Left lung (tissue), 10 donors: ENCODE data around the gene RBMXL2. TPM values are rescaled to one million over a fixed set of nuclear protein-coding genes. Genes with fewer than 3 reads are reported as not detected.

Experiments
- ATAC-seq: fragments of 200-7000 bp; cut with Tn5 transposase; one replicate; pipeline ENCODE4 v1.9.1; 2020; ENCODE audit warnings: moderate library complexity
- DNase-seq, 4 donors: peaks; one replicate each; pipeline ENCODE4 v3.0.0-alpha.2; 2013 to 2020
- H3K27ac ChIP-seq, 2 donors: fragments of 200-600 bp; sonication (generic) in 1 of 2; one replicate each; pipeline versions ENCODE4 v1.5.0 to v1.8.0; 2020 to 2021
- H3K27me3 ChIP-seq, 2 donors: fragments of 200-600 bp; sonication (generic) in 1 of 2; one replicate each; pipeline versions ENCODE4 v1.5.0 to v1.8.0; 2020 to 2021
- H3K36me3 ChIP-seq, 2 donors: fragments of 200-600 bp; sonication (generic) in 1 of 2; one replicate each; pipeline versions ENCODE4 v1.5.0 to v1.8.0; 2020 to 2021
- H3K4me1 ChIP-seq, 2 donors: fragments of 200-600 bp; one replicate each; pipeline ENCODE4 v1.8.0; 2021
- H3K4me3 ChIP-seq, 2 donors: fragments of 200-600 bp; sonication (generic) in 1 of 2; one replicate each; pipeline versions ENCODE4 v1.5.0 to v1.8.0; 2020 to 2021; ENCODE audit warnings: mild to moderate bottlenecking in 1 of 2
- H3K9me3 ChIP-seq, 2 donors: fragments of 200-600 bp; sonication (generic) in 1 of 2; one replicate each; pipeline versions ENCODE4 v1.5.0 to v1.8.0; 2020 to 2021
- CTCF ChIP-seq, 2 donors: fragments of 200-600 bp; sonication (generic) in 1 of 2; IDR thresholded peaks; one replicate each; pipeline versions ENCODE4 v1.5.0 to v1.8.0; 2021; ENCODE audit warnings: antibody characterized with exemption in 2 of 2
- intact Hi-C, 2 donors: fragments of 100-400 bp; cut with DNase I; formaldehyde crosslinking; loops; one replicate each; pipeline versions ENCODE4 v1.11.2 to v1.14.2; 2022
- polyA plus RNA-seq, 6 donors: library from polyadenylated mRNA; unstranded; fragments of 120-200 nt; gene quantifications; one replicate each; pipeline ENCODE4 v1.2.1, GENCODE V29; 2013; ENCODE audit not compliant: insufficient read length in 6 of 6
- total RNA-seq, 2 donors: library from RNA; stranded (reverse); fragmentation: NEBNext Ultra II Directional; extraction: Animal tissue kit (Norgen Biotek cat#: 25700); gene quantifications; one replicate each; pipeline ENCODE4 v1.2.1, GENCODE V29; 2021
- donor health status: DM: no; HTN: yes; CAD: no.
- donor health status: DM: no; HTN: no; CAD: no.

RBMXL2 gene
- total and polyA plus RNA-seq, 8 donors = not detected

- TF ChIP-seq CTCF (IDR thresholded peaks at IDR 0.05) = no peak
- no peaks in the 10 kb centered on the region for H3K9me3 ChIP-seq
- H3K4me1 ChIP-seq = no peaks in the 10 kb centered on the region
- ATAC-seq = no peak
- intact Hi-C loops = no loop called here
- no peaks in the 10 kb centered on the region for H3K36me3 ChIP-seq
- H3K27ac ChIP-seq = no peak overlapping the region
- H3K4me3 ChIP-seq = no peak overlapping the region
- no peak for DNase-seq
- peaks cover 0 to 7% of the 10 kb centered on the region in 2 donors for H3K27me3 ChIP-seq
These were observed 27.6 kb downstream of the RBMXL2 start for GRCh38 chr11:7116370-7116769.

- no peak for ATAC-seq
- intact Hi-C loops = no loop called here
These were observed 49.3 kb downstream of the RBMXL2 start for GRCh38 chr11:7138051-7138450.

More at GRCh38 chr11:7138051-7138450, 49.3 kb downstream of the RBMXL2 start:
- no peaks in the 10 kb centered on the region for H3K9me3 ChIP-seq
- no peak overlapping the region for H3K4me3 ChIP-seq
- TF ChIP-seq CTCF (IDR thresholded peaks at IDR 0.05) = no peak
- no peaks in the 10 kb centered on the region for H3K27me3 ChIP-seq
- H3K36me3 ChIP-seq = no peaks in the 10 kb centered on the region
- DNase-seq = no peak
- no peaks in the 10 kb centered on the region for H3K4me1 ChIP-seq
- H3K27ac ChIP-seq = no peak overlapping the region

Other genes starting within 250 kb of the RBMXL2 start
- not detected for gene OR10A5, start 243.3 kb upstream of the RBMXL2 start, total RNA-seq
- gene OR10A5, start 243.3 kb upstream of the RBMXL2 start, polyA plus RNA-seq = not detected
- not detected for gene OR10A2, start 225.9 kb upstream of the RBMXL2 start, total RNA-seq
- under 1 TPM in 2 of 6 donors, not detected in 4; 0.04 to 0.06 TPM for gene OR10A2, start 225.9 kb upstream of the RBMXL2 start, polyA plus RNA-seq
- gene OR10A4, start 212.4 kb upstream of the RBMXL2 start, total RNA-seq = not detected
- gene OR10A4, start 212.4 kb upstream of the RBMXL2 start, polyA plus RNA-seq = not detected
- under 1 TPM in 1 of 2 donors, not detected in 1; 0.24 TPM for gene OR2D2, start 196.5 kb upstream of the RBMXL2 start, total RNA-seq
- gene OR2D2, start 196.5 kb upstream of the RBMXL2 start, polyA plus RNA-seq = not detected
- gene OR2D3, start 168.0 kb upstream of the RBMXL2 start, total RNA-seq = not detected
- gene OR2D3, start 168.0 kb upstream of the RBMXL2 start, polyA plus RNA-seq = not detected
- 1 to 10 TPM; 2.4 to 3.7 TPM for gene ZNF215, start 162.6 kb upstream of the RBMXL2 start, total RNA-seq
- 1 to 10 TPM in 3 of 6 donors, under 1 TPM in 3; 0.66 to 2.6 (median 1.0) TPM for gene ZNF215, start 162.6 kb upstream of the RBMXL2 start, polyA plus RNA-seq
- gene ZNF214, start 68.7 kb upstream of the RBMXL2 start, total RNA-seq = 1 to 10 TPM; 2.0 to 4.1 TPM
- gene ZNF214, start 68.7 kb upstream of the RBMXL2 start, polyA plus RNA-seq = 10 to 100 TPM in 3 of 6 donors, 1 to 10 TPM in 3; 8.3 to 10.3 (median 9.5) TPM
- under 1 TPM in 1 of 2 donors, not detected in 1; 0.10 TPM for gene NLRP14, start 68.5 kb upstream of the RBMXL2 start, total RNA-seq
- under 1 TPM; 0.07 to 0.20 (median 0.15) TPM for gene NLRP14, start 68.5 kb upstream of the RBMXL2 start, polyA plus RNA-seq
- gene SYT9, start 162.9 kb downstream of the RBMXL2 start, total RNA-seq = under 1 TPM in 1 of 2 donors, not detected in 1; 0.10 TPM
- gene SYT9, start 162.9 kb downstream of the RBMXL2 start, polyA plus RNA-seq = under 1 TPM; 0.10 to 0.20 (median 0.12) TPM